HG03354 (cell line): Measurements from ENCODE around the gene KLRK1.
"Not testable (repeated sequence)": the region's sequence is repeated elsewhere in the genome, so short reads cannot be mapped to it uniquely, and the experiment has no call there.

ENCODE experiments used
- ATAC-seq: cut with Tn5 transposase; IDR thresholded peaks from one replicate; pipeline ENCODE4 v1.9.1; 2021; ENCODE audit warnings: mild to moderate bottlenecking; ENCODE audit not compliant: unreplicated experiment, poor library complexity, severe bottlenecking

The KLRK1 gene

DNA sequence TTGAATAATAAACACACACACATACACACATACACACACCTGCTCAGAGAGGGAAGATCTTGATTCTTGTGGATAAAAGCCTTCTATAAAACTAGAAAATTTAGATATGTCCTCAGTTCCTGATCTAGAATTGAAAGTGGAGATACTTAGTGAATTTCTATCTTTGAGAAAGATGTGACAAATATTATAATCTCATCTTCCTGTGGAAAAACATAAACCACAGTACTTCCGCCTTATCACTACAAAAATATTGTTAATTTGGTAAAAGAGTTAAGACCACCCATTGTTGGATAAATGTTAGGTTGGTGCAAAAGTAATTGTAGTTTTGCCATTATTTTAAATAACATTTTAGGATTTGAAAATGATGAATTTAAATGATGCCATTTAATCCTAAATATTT, at the start of gene KLRK1:
Gene KLRK1, minus strand, starts transcription at position 138 of the 400 bp plus-strand sequence. CDS start 1,231 bp downstream, outside the sequence.
- no peak for ATAC-seq

DNA sequence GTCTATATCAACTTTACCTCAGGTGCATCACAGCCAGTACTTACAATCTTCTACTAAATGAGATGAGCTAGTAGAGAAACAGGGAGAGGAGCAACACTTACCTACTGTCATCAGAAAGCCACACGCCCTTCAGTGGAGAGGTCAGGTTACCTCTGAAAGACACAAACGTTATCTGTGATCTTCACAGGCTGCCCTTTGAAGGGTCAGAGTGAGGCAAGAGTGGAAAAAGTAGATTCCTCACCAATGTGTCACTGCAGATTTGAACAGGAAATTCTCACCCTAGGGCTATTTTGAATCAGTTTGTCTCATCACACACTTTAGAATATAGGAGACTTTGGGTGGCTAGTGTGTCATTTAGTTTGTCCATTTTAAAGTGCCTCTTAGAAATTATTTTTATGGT, 47.8 kb upstream of the KLRK1 start:
- ATAC-seq, result not testable (repeated sequence)

DNA sequence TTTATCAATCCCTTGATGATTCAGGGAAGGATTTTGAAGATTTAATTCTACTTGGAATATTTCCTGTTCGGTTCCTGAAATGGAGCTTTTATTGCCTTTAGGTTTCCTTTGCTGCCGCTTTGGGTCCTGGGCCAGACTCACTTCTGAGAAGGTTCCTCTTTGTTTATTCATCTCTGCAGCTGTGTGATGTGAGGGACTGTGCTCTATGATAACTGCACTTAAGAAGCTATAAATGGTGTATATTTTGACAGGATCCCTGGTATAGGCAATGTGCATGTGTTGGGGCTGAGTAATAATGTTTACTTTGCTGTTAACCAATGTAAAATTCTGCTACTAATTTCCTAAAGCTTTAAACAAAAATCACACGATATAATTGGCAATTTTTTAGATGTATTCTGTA, 46.0 kb upstream of the KLRK1 start, which contains the start of gene KLRC2:
Gene KLRC2, minus strand, starts transcription at position 195 of the 400 bp plus-strand sequence. Its CDS starts 24 bp downstream, at position 171.
- not testable (repeated sequence) for ATAC-seq

DNA sequence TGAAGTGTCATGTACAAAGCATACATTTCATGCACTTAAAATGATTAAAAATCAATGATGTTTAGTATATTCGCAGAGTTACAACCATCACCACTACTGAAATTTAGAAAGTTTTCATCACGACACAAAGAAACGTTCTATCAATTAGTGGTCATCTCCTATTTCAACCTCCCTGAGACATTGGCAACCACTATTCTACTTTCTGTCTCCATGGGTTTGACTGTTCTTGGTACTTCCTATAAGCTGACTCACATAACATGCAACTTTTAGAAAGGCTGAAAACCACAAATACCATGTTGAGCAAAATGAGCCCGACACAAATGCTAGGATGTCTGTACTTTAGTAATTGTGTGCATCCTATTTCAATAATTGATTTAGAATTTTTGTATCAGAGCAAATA, 40.8 kb upstream of the KLRK1 start:
- not testable (repeated sequence) for ATAC-seq

DNA sequence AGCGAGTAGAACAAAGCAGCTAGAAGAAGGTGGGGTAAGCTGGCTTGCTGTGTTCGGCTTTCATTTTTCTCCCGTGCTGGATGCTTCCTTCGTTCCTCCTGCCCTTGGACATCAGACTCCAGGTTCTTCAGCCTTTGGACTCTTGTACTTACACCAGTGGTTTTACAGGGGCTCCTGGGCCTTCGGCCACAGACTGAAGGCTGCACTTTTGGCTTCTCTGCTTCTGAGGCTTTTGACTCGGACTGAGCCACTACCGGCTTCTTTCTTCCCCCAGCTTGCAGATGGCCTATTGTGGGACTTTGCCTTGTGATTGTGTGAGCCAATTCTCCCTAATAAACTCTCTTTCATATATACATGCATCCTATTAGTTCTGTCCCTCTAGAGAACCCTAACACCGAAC, 36.1 kb upstream of the KLRK1 start:
- ATAC-seq, result not testable (repeated sequence)

DNA sequence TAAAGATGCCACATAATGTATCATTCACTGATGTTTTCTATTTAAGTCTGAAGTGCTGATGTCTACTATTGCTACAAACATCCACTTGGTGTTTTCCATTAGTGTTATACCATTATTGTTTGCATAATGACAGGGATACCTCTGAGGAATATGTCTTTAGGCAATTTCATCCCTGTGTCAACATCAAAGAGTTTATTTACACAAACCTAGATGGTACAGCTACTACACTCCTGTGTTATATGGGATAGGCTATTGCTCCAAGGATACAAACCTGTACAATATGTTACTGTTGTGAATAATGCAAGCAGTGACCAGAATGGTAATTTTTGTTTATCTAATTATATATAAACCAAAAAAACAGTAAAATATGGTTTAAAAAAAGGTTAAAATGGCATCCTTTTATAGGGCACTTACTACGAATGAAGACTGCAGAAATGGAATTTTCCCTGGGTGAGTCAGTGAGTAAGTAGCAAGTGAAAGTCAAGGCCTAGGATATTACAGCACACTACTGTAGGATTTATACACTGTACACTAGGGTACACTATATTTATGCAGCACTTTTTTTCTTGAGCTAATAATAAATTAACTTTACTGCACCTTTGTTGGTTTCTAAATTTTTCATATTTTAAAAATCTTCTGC, 34.5 kb upstream of the KLRK1 start:
- ATAC-seq, result not testable (repeated sequence)

DNA sequence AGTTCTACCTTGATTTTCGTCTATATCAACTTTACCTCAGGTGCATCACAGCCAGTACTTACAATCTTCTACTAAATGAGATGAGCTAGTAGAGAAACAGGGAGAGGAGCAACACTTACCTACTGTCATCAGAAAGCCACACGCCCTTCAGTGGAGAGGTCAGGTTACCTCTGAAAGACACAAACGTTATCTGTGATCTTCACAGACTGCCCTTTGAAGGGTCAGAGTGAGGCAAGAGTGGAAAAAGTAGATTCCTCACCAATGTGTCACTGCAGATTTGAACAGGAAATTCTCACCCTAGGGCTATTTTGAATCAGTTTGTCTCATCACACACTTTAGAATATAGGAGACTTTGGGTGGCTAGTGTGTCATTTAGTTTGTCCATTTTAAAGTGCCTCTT, 32.3 kb upstream of the KLRK1 start:
- not testable (repeated sequence) for ATAC-seq

DNA sequence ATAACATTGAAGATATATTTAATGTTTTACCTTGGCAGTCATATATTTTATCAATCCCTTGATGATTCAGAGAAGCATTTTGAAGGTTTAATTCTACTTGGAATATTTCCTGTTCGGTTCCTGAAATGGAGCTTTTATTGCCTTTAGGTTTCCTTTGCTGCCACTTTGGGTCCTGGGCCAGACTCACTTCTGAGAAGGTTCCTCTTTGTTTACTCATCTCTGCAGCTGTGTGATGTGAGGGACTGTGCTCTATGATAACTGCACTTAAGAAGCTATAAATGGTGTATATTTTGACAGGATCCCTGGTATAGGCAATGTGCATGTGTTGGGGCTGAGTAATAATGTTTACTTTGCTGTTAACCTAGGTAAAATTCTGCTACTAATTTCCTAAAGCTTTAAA, 30.5 kb upstream of the KLRK1 start, which contains the start of gene KLRC3:
Gene KLRC3, minus strand, starts transcription at position 262 of the 400 bp plus-strand sequence. Its CDS starts 45 bp downstream, at position 217.
- not testable (repeated sequence) for ATAC-seq

DNA sequence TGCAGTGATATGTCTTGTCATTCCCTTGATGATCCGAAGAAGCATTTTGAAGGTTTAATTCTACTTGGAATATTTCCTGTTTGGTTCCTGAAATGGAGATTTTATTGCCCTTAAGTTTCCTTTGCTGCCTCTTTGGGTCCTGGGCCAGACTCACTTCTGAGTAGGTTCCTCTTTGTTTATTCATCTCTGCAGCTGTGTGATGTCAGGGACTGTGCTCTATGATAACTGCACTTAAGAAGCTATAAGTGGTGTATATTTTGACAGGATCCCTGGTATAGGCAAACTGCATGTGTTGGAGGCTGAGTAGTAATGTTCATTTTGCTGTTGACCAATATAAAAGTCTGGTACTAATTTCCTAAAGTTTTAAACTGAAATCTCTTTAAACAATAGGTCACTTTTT, 19.6 kb upstream of the KLRK1 start, which contains the start of gene KLRC4:
Gene KLRC4, minus strand, starts transcription at position 366 of the 400 bp plus-strand sequence. Its CDS starts 182 bp downstream, at position 184.
- no peak for ATAC-seq

DNA sequence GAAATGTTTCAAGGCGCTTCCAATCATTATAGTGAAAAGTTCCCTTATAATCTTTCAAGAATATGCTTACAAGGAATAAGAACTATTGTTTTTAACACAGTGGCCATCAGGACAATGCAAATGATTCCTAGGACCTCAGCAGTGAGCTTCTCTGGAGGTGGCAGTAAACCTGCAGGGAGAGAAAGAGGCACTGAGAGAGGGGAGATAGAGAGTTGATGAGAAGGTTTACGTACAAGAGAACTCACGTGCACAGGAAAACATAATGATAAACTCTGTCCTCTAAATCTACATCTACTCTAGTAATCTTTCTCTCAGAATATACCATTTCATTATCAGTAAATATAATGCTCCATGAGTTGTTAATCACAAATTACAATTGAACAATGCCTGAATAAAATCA, 19.0 kb upstream of the KLRK1 start:
- no peak for ATAC-seq

DNA sequence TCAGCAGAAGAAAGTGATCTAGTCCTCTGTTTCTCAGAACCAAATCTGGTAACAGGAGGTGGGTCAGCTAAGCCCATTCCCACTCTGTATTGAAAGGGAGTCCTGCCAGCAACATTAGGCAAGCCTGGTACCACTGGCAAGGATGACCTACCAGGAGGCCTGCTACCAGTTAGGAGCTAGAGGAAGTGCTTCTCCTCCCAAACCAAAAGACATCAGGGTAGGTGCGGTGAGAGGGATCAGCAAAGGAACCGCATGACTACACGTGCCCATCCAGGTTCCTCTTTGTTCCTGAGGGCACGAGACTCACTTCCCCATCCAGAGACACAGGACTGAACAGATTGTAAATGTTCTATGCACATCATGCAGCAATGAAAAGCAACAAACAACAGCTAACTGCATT, 16.9 kb upstream of the KLRK1 start:
- ATAC-seq, result no peak

DNA sequence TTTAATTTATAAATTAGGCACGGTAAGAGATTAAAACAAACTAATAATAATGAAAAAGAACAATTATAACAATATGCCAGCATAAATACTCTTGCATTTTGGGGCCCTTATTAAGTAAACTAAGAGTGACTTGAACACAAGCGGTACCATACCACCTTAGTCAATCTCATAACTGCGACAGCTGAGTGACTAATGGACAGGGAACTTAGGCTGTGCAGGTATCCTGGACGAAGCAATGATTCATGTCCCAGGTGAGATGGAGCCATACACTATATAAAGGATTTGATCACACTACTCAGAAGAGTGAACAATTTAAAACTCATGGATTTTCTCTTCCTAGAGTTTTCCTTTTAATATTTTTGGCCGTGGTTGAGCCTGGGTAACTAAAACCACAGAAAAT, 15.5 kb upstream of the KLRK1 start:
- ATAC-seq, result no peak

DNA sequence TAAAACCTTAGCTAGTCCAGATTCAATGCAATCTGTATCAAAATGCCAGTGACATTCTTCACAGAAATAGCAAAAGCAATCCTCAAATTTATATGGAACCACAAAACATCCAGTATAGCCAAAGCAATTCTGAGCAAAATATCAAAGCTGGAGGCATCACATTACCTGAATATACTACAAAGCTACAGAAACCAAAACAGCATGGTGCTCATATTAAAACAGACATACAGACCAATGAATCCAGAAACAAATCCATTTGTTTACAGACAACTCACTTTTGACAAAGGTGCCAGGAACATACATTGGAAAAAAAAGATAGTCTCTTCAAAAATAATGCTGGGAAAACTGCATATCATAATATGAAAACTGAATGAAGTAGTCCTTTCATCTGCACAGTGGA, 15.0 kb upstream of the KLRK1 start:
- no peak for ATAC-seq

DNA sequence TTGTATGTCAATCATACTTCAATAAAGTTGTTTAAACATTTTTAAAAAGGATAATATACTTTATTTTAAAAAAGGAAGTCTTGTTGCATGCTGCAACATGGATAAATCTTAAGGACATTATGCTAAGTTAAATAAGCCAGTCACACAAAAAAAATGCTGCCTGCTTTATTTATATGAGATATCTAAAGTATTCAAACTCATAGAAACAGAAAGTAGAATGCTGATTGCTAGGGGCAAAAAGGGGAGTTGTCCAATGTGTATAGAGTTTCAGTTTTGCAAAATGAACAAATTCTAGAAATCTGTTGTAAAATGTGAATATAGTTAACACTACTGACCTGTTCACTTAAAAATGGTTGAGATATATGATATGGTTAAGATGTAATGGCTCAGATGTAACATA, 11.0 kb upstream of the KLRK1 start:
- ATAC-seq, result no peak

DNA sequence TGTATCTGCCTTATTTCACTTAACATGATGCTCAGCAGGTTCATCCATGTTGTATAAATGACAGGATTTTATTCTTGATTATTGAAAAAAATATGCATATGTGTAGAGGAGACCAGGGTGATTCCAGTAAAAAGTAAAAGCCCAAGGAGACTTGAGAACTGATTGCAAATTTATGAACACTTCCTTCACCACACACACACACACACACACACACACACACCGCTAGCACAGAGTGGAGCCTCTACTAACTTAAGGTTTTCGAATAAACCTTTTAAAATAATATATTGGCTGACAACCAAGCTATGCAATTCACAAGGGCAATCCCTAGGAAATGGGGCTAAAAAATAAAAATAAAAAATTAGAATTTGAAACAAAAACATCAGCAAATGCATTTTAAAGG, 8.3 kb upstream of the KLRK1 start:
- no peak for ATAC-seq

DNA sequence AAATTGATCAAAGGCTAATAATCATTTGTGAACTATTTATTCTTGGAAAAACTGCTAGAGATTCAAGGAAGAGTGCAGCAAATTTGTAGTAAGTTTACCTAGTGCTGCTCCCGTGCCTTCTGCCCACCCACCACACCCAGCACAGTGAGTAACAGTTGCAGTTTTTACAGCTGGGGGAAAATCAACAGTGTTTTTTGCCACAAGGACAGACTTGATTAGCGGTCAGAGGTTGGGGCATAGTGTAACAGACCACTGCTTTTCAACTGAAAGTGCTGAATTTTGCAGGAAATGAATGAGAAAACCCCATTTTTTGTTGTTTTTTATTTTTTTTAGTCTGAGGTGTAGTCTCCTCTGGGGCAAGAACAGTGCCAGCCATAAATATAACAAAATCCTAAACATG, 7.5 kb upstream of the KLRK1 start:
- ATAC-seq, result no peak

DNA sequence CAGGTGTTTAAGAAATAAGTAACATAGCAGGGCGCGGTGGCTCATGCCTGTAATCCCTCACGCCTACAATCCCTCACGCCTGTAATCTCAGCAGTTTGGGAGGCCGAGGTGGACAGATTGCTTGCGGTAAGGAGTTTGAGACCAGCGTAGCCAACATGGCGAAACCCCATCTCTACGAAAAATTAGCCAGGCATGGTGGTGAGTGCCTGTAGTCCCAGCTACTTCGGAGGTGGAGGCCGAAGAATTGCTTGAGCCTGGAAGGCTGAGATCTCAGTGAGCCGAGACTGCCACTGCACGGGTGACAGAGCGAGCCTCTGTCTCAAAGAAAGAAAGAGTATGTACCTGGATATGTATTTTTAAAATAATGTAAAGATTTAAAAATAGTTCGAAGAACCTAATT, 6.3 kb upstream of the KLRK1 start:
- ATAC-seq, result not testable (repeated sequence)

DNA sequence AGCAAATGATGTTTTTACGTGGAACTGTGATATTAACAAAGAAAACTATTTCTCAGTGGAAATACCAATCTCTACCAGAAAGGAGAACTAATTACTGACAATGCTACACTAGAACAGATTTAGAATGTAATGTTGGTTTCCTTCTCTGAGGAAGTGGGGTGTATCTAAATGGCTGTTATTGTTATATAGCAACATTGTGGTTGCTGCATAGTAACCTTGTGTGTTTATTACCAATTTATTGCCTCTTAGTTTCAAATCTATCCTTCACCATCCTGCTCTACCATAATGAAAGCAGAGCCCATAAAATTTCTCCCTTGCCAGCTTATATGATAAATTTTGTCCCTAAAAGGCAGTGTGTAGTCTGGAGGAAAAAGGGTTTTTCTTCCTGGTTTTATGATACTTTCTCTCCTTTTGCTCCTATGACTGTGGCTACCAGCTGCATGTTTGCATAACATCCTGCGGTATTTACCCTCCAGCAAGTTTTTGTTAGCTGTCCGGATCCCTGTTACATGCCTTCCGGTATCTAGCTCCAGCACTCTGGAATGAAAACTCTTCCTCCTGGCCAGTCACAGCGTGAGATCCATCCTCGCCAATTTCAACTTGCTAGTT, 5.7 kb upstream of the KLRK1 start:
- peak; percentile 89 for ATAC-seq

DNA sequence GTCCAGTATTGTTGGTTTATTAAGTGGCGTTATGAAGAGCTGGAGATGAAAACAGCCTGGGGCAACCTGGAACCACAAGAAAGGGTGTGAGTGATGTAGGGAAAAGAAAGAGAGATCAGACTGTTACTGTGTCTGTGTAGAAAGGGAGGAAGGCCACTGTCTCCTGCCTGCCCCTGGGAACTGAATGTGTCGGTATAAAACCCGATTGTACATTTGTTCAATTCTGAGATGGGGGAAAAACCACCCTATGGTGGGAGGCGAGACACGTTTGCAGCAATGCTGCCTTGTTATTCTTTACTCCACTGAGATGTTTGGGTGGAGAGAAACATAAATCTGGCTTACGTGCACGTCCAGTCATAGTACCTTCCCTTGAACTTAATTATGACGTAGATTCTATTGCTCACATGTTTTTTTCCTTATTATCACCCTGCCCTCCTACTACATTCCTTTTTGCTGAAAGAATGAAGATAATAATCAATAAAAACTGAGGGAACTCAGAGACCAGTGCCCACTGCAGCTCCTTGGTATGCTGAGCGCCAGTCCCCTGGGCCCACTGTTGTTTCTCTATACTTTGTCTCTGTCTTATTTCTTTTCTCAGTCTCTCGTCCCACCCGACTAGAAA, 4.8 kb upstream of the KLRK1 start:
- not testable (repeated sequence) for ATAC-seq

DNA sequence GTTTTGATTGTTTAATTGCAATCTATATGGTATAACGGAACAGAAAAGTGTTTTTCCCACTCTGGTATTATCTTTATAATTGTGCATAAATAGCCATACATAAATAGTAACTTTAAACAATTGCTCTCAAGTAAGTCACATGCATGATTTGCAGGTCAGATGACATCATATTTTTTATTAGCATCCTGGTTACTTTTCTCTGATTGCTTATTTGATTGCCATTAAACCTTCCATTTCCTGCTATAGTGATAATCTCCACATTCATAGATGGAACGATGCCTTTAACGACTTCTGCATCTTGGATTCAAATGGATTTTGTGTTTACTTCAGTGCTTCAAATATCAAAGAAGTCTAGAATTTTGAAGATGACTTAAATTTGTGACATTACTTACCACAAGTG, 3.5 kb upstream of the KLRK1 start:
- no peak for ATAC-seq

DNA sequence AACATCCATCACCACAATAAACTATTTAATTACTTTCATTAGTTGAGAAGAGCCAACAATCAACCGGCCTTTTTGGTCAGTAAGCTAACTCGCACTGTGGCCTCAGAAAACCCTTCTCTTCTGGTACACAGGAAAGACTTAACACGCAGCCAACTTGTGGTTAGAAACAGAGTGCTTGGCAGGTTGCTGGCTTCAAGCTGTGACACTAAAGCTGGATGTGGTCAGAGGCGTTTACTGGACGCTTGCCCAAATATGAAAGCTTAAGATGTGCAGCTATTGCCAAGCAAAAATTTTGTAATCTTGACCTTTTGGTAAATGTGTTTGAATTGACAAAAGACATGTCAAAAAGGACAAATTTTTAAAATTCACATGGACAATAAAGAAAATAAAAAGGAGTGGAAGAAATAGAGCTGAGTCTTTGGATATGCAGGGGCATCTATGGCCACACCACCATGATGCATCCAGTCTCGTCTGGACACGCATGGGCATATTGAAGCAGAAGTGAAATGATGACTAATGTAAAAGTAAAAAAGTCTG, 2.6 kb upstream of the KLRK1 start:
- peak; percentile 75 for ATAC-seq
